HG02642 (cell line): Measurements from ENCODE around the gene PPARG.
"Not testable (repeated sequence)": the region's sequence is repeated elsewhere in the genome, so short reads cannot be mapped to it uniquely, and the experiment has no call there.

ENCODE experiments used
- ATAC-seq: cut with Tn5 transposase; IDR thresholded peaks from one replicate; pipeline ENCODE4 v1.9.1; 2021; ENCODE audit warnings: mild to moderate bottlenecking; ENCODE audit not compliant: unreplicated experiment, poor library complexity

PPARG gene

DNA sequence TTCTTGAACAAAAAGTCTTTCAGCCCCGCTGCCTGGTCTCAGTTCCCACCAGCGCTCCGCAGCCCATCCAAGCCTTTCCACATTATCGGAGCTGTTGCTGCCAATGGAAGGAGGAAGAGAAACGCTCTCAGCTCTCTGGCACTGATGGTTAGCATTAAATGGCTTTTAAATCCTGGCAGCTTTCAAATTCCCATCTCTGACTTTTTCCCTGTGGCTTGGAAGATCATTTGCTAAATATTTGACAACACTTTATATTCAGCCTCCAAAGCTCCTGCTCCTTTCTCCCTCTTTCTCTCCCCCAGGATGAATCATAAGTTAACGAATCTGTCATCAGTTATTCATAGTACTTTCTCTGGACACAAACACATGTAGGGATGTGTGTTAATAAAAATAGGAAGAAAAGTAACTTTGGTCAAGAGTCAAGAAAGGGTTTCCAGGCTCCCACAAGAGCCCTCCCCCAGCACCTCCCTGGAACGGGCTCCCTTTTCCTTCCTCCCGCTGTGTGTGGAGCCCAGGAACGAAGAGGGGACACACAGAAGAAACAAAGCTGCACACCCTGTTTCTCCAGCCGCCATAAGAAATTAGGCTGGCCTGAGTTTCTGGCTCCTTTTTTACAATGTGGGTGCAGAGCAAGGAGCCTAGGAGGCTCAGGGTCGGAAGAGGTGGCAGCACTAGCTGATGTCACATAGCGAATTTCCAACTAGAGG lies 147.8 kb downstream of the PPARG start:
- ATAC-seq, result no peak

DNA sequence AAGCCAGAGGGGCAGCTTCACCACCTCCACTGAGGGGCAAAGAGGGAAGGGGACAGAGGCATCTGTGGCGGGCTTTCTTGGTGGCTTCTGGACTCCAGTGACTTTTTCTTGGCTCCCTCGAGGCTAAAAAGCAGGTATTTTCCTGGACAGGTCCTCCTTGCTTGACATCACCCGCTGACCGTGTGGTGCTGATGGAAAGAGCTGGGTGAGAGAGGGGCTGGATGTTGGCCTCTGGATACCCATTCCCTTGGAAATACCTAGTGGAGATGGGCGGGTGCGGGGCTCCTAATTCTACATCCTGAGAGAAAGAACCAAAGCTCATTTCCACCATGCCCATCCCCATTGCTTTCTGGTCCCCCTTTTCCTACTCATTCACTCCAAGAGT lies 148.3 kb downstream of the PPARG start:
- ATAC-seq, result no peak

DNA sequence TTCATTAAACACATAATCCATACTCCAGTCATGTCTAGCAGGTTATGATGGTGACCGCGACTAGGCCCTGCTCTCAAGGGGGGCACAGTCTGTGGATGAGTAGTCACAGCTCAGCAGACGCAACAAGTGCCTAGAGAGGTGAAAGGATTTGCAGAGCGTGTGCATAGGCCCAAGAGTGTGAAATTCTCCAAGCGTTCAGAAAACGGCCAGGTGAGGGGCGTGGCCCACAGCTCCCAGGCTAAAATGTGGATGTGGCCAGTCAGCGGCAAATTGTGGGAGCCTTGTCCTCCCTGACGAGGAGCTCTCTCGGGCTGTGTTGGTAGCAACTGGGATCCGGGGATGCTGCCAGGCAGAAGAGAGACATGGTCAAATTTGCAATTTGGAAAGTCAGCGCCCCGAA lies 149.0 kb downstream of the PPARG start:
- no peak for ATAC-seq

DNA sequence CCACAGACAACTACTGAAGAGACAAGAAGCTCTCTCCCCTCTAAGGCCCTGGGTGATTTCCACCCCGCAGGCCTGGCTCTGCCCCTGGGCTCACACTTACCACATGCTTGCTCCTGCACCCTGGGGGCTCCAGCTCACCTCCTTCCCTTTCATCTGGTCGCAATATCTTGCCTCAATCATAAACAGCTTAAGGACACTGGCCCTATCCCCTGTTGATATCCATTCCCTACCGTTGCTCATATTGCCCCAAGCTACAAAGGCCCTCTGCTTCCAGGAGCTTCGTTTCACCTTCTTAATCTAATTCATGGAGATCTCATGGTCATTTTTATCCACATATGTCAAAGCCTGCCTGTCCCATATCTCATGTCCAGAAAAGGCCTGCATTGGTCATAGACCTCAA lies 149.4 kb downstream of the PPARG start:
- no peak for ATAC-seq

DNA sequence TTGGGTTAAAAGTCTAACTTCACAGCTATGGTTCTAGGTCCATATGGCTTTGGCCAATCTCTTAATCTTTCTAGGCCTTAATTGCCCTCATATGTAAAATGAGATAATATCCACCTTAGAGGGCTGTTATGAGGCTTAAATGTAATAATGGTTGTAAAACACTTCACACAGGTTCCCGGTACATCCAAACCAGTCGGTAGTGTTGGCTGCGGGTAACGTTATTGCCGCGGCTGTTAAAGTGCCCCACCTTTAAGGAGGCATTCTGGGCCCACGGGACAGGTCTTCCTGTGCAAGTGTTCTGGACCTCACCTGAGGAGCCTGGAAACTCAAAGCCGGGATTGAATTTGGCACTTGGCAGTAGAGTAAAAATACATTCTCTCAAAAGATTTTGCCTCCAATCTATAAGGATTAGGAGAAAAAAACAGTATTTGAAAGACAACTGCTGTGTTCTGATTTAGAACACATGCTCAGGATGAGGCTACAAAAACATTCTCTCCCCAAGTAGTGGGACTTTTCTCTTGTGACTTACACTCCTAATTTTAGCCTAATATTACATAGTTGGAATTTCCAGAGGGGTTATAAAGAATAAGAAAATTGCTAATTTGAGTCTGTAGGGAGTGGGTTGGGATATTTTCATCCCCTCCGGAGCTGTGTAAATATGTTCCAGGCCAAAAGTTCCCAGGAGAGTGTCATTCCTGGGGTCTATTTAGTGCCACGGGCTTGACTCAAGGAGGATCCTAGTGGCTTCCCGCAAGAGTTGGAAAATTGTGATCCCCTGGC lies 150.5 kb downstream of the PPARG start:
- no peak for ATAC-seq

DNA sequence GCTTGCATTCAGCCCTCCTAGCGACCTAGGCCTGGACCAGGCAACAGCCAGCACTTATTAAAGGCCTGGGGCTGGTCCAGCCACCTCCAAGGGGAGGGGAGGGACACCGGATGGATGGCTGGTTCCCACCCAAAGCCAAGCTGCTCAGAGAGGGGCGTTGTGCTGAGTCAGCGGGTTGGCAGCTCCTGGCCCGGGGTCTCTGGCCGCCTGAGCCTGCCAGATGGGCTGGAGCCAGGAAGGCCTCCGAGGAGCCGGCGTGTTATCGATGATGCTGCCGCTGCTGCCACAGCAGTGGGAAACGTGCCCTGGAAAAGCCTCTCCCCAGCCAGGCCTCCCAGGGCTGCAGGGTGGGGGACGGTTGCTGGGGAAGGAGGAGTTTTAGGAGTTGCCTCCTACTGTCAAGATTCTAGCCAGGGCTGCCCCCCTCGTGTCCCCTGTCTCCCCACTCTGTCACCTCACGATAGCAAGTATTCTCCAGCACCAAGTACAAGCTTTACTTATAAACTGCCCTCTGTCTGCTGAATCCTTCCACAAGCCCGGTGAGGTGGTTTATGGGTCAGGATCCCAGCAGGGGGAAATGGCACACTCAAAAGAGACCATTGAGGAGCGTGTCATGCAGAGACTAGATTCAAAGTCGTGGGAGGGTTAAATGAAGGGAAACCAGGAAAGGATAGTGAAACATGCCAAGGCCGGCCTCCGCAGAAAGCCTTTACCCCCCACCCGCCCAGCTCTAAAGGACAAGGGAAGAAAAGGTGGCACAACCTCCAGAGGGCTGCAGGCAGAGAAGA lies 152.3 kb downstream of the PPARG start:
- no peak for ATAC-seq

DNA sequence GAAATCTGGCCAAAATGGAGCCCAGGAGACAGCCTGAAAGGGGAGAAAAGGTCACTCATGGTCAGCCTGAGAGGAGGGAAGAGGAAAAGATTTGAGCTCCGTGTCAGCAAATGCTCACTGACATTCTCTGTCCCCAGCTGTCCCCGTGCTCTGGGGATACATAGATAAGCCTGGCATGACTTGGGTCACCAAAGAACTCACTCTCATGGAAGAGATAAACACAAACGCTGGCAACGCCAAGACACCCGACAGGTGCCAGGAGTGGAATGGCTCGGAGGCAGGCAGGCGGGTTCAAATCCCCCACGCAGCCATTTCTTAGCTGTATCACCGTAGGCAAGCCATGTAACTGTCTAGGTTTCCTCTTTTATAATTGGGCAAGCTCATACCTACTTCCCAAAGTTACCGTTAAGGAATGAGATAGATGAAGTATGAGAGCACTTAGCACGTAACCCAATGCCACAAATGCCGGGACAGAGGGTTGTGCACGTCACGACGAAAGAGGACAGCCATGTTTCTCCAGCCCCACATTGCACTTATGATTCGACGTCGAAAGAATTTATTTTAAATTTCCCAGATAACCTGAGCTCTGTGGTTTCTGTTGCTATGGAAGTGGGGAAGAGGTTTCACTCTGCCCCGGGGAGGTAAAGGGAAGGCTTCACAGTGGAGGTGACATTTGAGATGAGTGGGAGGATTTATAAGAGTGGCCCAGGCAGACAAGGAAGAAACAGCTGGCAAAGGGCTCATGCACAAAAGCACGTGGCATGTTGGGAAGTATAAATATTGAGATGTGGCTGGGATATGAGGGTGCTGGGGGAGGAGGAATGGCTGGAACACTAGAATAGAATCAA lies 154.0 kb downstream of the PPARG start:
- ATAC-seq, result no peak

DNA sequence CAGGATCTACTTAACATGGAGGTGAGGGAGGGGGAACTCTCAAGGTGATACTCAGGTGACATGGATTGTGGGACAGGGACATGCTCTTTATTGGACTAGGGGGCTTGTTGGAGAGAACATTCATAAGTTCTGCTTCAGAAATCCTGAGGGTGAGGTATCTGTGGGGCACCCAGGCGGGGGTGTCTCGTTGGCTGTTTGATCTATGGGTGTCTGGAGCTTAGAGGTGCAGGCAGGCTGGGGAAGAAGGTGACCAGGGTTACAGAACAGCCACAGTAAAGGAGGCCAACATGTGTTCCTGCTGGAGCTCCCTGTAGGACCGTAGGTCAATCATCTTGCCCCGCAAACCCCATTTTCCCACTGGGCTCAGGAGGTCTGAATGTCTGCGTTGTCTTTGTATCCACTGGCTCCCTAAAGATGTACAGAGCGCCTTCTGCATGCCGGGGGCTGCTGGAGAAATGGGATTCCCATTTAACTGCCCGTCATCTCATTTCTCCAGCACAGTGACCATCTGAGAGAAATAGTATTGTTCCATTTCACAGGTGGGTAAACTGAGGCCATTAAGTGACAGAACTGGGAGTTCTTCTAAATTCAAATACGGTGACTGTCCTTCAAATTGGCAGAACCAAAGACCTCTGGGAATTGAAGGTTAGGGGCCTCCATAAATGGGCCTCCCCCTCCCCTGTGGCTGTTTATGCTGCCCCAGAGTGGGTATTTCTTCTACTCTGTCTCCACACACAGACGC lies 155.1 kb downstream of the PPARG start:
- no peak for ATAC-seq

DNA sequence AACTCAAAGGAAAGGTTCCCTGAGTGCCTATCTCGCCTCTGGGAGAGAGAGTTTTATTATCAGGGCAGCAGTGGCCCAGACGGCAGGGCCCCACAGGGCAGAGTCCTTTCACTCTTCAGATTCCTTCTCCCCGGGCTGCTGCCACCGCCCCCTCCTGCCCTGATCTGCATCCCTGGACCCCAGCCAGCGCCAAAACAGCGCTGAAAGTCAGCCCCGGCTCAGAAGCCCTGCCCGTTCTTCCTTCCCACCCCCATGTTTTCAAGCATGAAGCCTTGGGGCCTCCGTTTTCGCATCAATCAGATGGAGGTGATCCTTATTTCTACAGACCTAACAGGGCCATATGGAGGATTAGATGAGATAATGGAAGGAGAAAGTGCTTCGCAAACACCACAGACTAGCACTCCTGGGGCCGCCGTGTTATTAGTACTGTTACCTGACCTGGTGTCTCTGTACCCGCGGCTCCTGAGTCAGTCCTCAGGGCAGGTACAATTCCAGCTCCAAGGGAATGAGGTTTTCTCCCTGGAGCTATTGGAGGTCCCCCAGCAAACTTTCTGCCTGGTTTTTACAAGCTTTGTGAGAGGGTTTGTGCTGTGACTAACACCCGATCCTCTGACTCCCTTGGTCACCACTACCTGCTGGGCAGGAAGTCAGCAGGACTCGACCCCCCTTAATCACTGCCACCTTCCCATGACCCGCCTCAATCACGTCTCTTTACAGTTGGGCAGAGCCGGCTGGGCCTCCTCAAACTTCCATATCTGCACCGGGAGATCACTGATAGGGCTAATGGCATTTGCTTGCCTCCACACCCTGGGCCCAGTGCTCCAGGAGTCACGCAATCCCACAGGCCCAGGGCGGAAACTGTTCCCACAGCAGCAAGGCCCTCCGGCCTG lies 156.0 kb downstream of the PPARG start:
- ATAC-seq, result no peak

DNA sequence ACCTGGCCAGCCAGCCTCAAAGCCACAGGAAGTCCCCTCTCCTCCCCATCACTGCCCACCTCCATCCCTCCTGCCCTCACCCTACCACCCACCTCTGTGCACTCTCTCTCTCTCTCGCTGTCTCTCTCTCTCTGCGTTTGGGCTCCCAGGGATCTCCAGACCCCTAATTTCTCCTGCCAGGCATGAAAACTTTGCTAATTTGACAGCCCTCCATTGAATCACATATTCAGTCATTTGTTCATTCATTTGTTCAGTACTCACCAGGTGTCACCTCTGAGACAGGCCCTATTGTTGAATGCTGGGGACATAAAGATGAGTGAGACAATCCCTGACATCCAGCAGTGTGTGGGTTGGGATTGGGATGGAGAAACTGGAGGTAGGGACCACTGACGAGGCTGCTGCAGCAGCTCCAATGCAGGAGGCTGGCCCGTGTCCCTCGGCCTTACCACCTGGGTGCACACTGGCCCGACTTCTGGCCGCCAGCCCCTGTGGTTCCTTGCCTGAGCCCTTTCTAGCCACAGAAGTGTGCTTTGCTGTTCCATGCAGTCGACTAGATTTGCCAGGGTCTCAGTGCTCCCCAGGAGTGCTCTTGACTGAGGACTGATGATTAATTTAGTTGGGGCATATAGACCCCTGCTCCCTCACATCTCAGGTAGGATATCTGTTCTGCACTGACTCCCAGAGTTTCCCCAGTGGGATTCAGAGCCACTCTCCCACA lies 156.8 kb downstream of the PPARG start:
- ATAC-seq, result no peak

DNA sequence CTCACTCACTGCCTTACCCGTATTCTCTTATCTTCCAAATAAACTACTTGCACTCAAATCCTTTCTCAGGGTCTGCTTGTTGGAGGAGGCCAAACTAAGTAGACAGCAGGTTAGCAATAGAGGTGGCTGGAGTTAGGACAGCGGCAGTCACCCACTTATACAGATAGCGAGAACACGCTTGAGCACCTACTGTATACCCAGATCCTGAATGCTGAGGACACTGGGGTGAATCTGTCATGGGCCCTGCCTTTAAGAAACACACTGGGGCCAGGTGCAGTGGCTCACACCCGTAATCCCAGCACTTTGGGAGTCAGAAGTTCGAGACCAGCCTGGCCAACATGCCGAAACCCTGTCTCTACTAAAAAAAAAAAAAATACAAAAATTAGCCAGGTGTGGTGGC lies 157.4 kb downstream of the PPARG start:
- no peak for ATAC-seq

DNA sequence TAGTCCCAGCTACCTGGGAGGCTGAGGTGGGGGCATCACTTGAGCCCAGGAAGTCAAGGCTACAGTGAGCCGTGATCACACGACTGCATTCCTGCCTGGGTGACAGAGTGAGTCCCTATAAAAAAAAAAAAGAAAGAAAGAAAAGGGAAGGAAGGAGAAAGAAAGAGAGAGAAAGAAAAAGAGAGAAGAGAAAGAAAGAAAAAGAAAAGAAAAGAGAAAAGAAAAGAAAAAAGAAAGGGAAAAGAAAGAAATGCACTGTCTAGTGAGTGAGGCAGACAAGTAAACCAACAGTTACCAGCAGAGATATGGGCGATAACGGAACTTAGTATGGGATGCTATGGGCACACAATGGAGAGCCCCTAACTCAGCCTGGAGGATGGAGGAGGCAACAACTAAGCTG lies 158.2 kb downstream of the PPARG start:
- ATAC-seq, result no peak

DNA sequence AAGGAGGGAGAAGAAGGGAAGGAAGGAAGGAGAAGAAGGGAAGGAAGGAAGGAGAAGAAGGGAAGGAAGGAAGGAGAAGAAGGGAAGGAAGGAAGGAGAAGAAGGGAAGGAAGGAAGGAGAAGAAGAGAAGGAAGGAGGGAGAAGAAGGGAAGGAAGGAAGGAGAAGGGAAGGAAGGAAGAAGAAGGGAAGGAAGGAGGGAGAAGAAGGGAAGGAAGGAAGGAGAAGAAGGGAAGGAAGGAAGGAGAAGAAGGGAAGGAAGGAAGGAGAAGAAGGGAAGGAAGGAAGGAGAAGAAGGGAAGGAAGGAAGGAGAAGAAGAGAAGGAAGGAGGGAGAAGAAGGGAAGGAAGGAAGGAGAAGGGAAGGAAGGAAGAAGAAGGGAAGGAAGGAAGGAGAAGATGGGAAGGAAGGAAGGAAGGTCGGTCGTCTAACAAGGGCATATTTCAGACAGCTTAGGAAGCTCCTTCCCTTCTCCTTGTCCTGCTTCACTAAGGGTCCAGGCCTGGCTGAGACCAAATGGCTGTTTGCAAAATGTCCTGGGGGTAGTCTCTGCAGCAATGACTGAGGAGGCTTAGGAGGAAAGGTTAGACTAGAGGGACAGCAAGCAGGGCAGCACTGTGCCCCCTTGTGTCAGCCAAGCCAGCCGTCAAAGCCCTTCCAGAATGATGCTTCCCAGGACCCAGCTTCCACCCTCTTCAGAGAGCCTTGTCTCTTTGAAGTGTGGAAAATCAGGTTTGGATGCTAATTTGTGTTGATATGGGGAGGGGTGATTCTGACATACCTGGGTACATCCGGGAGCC lies 159.7 kb downstream of the PPARG start:
- ATAC-seq, result not testable (repeated sequence)

DNA sequence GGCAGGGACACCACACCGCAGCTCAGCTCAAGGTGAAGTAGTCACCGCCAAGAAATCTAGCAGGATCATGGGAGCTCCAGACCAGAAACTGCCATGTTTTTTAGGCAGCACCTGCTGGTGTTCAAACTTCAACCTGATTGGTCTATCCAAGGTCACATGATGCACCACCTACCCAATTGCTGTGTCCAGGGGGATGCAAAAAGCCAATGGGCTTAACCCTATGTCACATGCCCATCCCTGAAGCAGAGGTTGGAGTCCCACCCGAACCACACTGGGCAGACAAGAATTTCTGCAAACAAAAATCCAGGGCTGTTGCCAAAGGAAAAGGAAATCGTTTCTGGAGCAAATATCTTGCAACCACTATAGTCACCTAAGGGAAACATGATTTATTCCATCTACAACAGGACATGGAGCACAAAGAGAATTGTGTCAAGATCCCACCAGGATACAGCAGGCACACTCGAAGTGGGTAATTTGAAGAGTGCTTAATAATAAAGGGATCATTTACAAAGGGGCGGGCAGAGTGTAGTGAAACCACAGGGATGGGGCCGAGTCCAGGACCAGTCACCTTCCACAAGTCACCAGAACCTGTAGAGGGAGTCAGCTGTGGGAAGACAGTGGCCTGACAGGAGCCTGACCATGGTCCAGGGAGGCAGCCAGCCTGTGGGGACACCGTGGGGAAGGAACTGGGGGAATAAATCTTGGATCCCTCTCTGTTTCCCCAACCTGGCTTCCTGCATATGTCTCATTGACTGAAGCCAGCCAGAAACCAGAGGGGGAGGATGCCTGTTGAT lies 161.2 kb downstream of the PPARG start:
- ATAC-seq, result no peak

DNA sequence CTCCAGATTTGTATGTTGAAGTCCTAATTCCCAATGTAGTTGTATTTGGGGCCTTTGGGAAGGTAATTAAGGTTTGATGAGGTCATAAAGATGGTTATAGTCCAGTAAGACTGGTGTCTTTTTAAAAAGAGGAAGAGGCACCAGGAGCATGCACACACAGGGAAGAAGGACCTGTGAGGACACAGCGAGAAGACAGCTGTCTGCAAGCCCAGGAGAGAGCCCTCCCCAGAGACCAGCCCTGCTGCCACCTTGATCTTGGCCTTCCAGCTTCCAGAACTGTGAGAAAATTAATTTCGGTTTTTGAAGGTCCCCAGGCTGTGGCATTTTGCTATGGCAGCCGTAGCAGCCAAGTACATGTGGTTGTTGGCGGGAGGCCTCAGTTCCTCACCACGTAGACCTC lies 162.6 kb downstream of the PPARG start:
- ATAC-seq, result no peak

DNA sequence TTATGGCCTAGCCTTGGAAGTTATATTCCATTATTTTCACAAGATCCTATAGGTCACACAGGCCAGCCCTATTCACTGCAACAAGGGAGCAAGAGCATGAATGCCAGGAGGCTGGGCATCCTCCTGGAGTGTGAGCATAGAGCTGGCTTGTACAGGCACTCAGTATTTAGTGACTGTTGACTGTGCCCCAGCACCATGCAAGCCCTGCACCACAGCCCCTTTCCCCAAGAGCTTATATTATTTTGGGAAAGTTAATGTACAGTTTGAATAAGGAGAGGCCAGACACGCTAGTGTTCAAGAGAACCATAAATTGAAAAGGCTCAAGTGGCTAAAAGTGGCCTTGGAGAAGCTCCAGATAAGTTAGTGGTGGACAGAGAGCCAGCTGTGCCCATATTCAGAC lies 163.1 kb downstream of the PPARG start:
- no peak for ATAC-seq
